Activated naive CD4-positive, alpha-beta T cell treated with anti-CD3 and anti-CD28 coated beads, Interleukin-2, amount 50 U/mL, for 72 hours (primary cell): ENCODE measurements around the gene TNS3. TPM values are rescaled to one million over a fixed set of nuclear protein-coding genes. Genes with fewer than 3 reads are reported as not detected.
"Not testable (repeated sequence)": the region's sequence is repeated elsewhere in the genome, so short reads cannot be mapped to it uniquely, and the experiment has no call there.

Experiments
- ATAC-seq, 2 donors: fragments of 150-1000 bp; cut with Tn5 transposase; 2 replicates each; pipeline ENCODE4 v1.10.0; 2021; ENCODE audit warnings: mild to moderate bottlenecking in 2 of 2, moderate library complexity in 2 of 2
- DNase-seq, 2 donors: peaks; one replicate each; pipeline ENCODE4 v3.0.0; 2021 to 2022; ENCODE audit warnings: low spot score in 2 of 2
- H3K27ac Mint-ChIP-seq, 2 donors: one replicate each; pipeline ENCODE4 v1.8.0; 2022; ENCODE audit warnings: mild to moderate bottlenecking in 2 of 2, mixed read lengths in 2 of 2
- H3K36me3 Mint-ChIP-seq, 2 donors: one replicate each; pipeline ENCODE4 v1.8.0; 2022; ENCODE audit warnings: mixed read lengths in 2 of 2
- H3K9me3 Mint-ChIP-seq, 2 donors: one replicate each; pipeline ENCODE4 v1.8.0; 2022; ENCODE audit warnings: mixed read lengths in 2 of 2
- total RNA-seq, 2 donors: library from RNA; stranded (reverse); gene quantifications; one replicate each; pipeline ENCODE4 v1.2.3, GENCODE V29; 2022

The TNS3 gene
- total RNA-seq, 2 donors from 2014 or later: 0.23 to 1.7 TPM

GRCh38 chr7:47454069-47454973 is 127.6 kb downstream of the TNS3 start:
- H3K36me3 Mint-ChIP-seq: no peaks in the 10 kb centered on the region

GRCh38 chr7:47453093-47454061 is 128.5 kb downstream of the TNS3 start:
- no peaks in the 10 kb centered on the region for H3K36me3 Mint-ChIP-seq
- ATAC-seq: no peak
- no peak for DNase-seq
- no peak overlapping the region for H3K27ac Mint-ChIP-seq
- H3K9me3 Mint-ChIP-seq: no peaks in the 10 kb centered on the region

More at GRCh38 chr7:47454069-47454973, 127.6 kb downstream of the TNS3 start:
- ATAC-seq (no peak), DNase-seq (no peak)
- H3K9me3 Mint-ChIP-seq: no peaks in the 10 kb centered on the region
- H3K27ac Mint-ChIP-seq: no peak overlapping the region

- no peaks in the 10 kb centered on the region for H3K9me3 Mint-ChIP-seq
- no peak for ATAC-seq
- H3K27ac Mint-ChIP-seq: no peak overlapping the region
- H3K36me3 Mint-ChIP-seq: no peaks in the 10 kb centered on the region
- no peak for DNase-seq
Observed at GRCh38 chr7:47452715-47453092, 129.2 kb downstream of the TNS3 start.

- Mint-ChIP-seq H3K9me3 (no peaks in the 10 kb centered on the region), H3K27ac (no peak overlapping the region), H3K36me3 (no peaks in the 10 kb centered on the region)
- ATAC-seq: no peak
- no peak for DNase-seq
Observed at GRCh38 chr7:47452295-47452694, 129.6 kb downstream of the TNS3 start.

- no peak for DNase-seq
- no peak for ATAC-seq
- no peaks in the 10 kb centered on the region for H3K9me3 Mint-ChIP-seq
- no peak overlapping the region for H3K27ac Mint-ChIP-seq
- no peaks in the 10 kb centered on the region for H3K36me3 Mint-ChIP-seq
Observed at GRCh38 chr7:47451851-47452205, 130.1 kb downstream of the TNS3 start.

GRCh38 chr7:47449810-47450590 is 131.9 kb downstream of the TNS3 start:
- no peaks in the 10 kb centered on the region for H3K36me3 Mint-ChIP-seq
- H3K9me3 Mint-ChIP-seq: no peaks in the 10 kb centered on the region
- no peak overlapping the region for H3K27ac Mint-ChIP-seq
- no peak for ATAC-seq
- no peak for DNase-seq

DNA sequence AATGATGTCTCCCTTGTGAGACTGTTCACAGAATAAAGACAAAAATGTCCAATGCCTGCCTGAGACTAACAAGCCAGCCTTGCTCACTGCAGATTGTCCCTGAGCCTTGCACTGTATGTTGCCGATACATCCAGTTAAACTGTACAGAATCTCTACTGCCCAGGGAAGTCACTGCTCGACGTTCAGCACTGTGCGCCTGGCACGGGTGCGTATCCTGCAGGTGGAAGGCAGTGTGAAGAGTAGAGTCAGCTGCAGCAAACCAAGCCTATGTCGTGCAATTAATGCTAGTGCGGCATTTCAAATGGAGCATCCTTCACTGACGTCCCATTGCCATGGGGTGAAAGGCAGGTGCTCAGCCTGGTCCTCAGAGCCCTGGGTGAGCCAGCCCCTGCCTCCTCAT is 132.9 kb downstream of the TNS3 start:
- no peak overlapping the region for H3K27ac Mint-ChIP-seq
- ATAC-seq (no peak), DNase-seq (no peak)
- no peaks in the 10 kb centered on the region for H3K9me3 Mint-ChIP-seq
- no peaks in the 10 kb centered on the region for H3K36me3 Mint-ChIP-seq

GRCh38 chr7:47447621-47448349 is 134.1 kb downstream of the TNS3 start:
- no peak overlapping the region for H3K27ac Mint-ChIP-seq
- DNase-seq (no peak), ATAC-seq (no peak)
- H3K36me3 Mint-ChIP-seq: no peaks in the 10 kb centered on the region
- no peaks in the 10 kb centered on the region for H3K9me3 Mint-ChIP-seq

DNA sequence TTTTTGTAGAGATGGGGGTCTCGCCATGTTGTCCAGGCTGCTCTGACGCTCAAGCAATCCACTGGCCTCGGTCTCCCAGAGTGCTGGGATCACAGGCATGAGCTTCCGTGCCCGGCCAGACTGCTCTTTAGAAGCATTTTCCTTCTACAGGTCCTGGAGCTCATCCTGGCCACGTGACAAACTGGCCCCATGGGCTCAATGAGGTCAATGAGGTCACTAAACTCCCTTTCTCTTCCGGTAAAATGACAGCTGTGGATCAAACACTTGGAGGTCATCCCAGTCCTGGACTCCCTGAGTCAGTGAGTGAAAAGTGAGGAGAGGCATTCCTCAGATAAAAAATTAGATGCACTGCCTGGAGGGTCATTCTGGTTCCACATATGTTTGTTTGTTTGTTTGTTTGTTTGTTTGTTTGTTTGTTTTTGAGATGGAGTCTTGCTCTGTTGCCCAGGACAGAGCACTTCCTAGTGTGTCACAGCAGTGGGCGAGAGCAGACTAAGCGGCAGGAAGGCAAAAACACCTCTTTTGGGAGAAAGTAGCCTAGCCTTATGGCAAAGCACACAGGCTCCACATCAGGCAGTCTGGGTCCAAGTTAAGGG is 134.9 kb downstream of the TNS3 start:
- no peak for ATAC-seq
- no peaks in the 10 kb centered on the region for H3K9me3 Mint-ChIP-seq
- DNase-seq: no peak
- H3K27ac Mint-ChIP-seq: no peak overlapping the region
- no peaks in the 10 kb centered on the region for H3K36me3 Mint-ChIP-seq

GRCh38 chr7:47444376-47445098 is 137.4 kb downstream of the TNS3 start:
- no peaks in the 10 kb centered on the region for H3K36me3 Mint-ChIP-seq
- ATAC-seq: no peak
- H3K27ac Mint-ChIP-seq: peak overlapping the region in 1 of 2 donors; percentile 44
- H3K9me3 Mint-ChIP-seq: no peaks in the 10 kb centered on the region
- no peak for DNase-seq

DNA sequence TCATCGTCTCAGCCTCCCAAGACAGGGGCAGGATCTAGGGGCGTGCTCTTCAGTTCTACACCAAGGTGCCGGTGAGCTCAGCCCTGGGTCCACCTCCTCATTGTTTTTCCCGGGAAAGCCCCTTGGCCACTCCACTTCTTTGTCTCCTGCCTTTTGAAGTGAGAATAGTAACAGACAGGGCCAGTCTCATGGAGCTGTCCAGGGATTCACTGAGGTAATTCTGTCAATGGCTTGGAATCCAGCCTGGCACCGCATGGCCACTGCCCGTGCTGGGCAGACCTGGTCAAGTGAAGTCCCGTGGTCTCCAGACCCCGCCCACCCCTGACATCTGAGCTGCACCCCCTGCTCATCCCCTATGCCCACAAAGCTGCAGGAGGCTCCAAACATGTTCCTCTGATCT is 138.9 kb downstream of the TNS3 start:
- Mint-ChIP-seq H3K9me3 (no peaks in the 10 kb centered on the region), H3K36me3 (no peaks in the 10 kb centered on the region), H3K27ac (no peak overlapping the region)
- DNase-seq: no peak
- ATAC-seq: no peak

GRCh38 chr7:47442605-47442865 is 139.4 kb downstream of the TNS3 start:
- no peaks in the 10 kb centered on the region for H3K36me3 Mint-ChIP-seq
- H3K27ac Mint-ChIP-seq: no peak overlapping the region
- no peaks in the 10 kb centered on the region for H3K9me3 Mint-ChIP-seq
- ATAC-seq: no peak
- DNase-seq: no peak

GRCh38 chr7:47441796-47442604 is 139.9 kb downstream of the TNS3 start:
- no peak for DNase-seq
- Mint-ChIP-seq H3K36me3 (no peaks in the 10 kb centered on the region), H3K27ac (no peak overlapping the region), H3K9me3 (no peaks in the 10 kb centered on the region)
- no peak for ATAC-seq

DNA sequence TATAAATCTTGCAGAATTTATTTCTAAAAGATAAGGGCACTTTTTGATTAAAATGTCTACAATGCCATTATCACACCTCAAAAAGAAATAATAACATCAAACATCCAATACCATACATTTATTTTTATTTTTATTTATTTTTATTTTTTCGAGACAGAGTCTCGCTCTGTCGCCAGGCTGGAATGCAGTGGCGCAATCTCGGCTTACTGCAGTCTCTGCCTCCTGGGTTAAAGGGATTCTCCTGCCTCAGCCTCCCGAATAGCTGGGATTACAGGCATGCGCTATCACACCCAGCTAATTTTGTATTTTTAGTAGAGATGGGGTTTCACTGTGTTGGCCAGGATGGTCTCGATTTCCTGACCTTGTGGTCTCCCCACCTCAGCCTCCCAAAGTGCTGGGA is 140.9 kb downstream of the TNS3 start:
- not testable (repeated sequence) for ATAC-seq, H3K36me3 Mint-ChIP-seq, DNase-seq

GRCh38 chr7:47440320-47440719 is 141.6 kb downstream of the TNS3 start:
- Mint-ChIP-seq H3K27ac (no peak overlapping the region), H3K36me3 (no peaks in the 10 kb centered on the region), H3K9me3 (no peaks in the 10 kb centered on the region)
- DNase-seq: no peak
- ATAC-seq: no peak

More for the DNA sequence above, 140.9 kb downstream of the TNS3 start:
- H3K9me3 Mint-ChIP-seq, H3K27ac Mint-ChIP-seq: not testable (repeated sequence)
